Measurements from ENCODE around the gene TBC1D5. TPM values are rescaled to one million over a fixed set of nuclear protein-coding genes. Genes with fewer than 3 reads are reported as not detected.

Gene TBC1D5
- total RNA-seq, 4 donors from 2014 or later = 51.9 to 66.8 (median 60.1) TPM

GRCh38 chr3:17489139-17489538, 253.3 kb downstream of the TBC1D5 start:
- no peak overlapping the region for H3K4me3 ChIP-seq (ENCODE audit: low read depth, poor library complexity, severe bottlenecking)
- intact Hi-C loops (cut with DNase I; ENCODE audit: low total_unique reads) = no loop called here

GRCh38 chr3:17481116-17481515, 261.3 kb downstream of the TBC1D5 start:
- peak in 1 of 2 donors; percentile 62 for DNase-seq (ENCODE audit: low spot score in 2 of 2)
- intact Hi-C loops (cut with DNase I; ENCODE audit: low total_unique reads) = no loop called here

More at GRCh38 chr3:17489139-17489538, 253.3 kb downstream of the TBC1D5 start:
- DNase-seq (ENCODE audit: low spot score in 2 of 2) = no peak
- TF ChIP-seq CTCF (IDR thresholded peaks at IDR 0.05) (no peak), POLR2A (IDR thresholded peaks at IDR 0.05) (no peak)

GRCh38 chr3:17479681-17480405, 262.6 kb downstream of the TBC1D5 start:
- no peak for DNase-seq (ENCODE audit: low spot score in 2 of 2)
- TF ChIP-seq POLR2A (IDR thresholded peaks at IDR 0.05) = no peak
- no peak for TF ChIP-seq CTCF (IDR thresholded peaks at IDR 0.05)
- intact Hi-C loops (cut with DNase I; ENCODE audit: low total_unique reads) = no loop called here
- 98% methylated on average over 15 to 16 of the region's 16 CpGs for WGBS, 2 donors
- H3K4me3 ChIP-seq (ENCODE audit: low read depth, poor library complexity, severe bottlenecking) = no peak overlapping the region

More at GRCh38 chr3:17481116-17481515, 261.3 kb downstream of the TBC1D5 start:
- no peak overlapping the region for H3K4me3 ChIP-seq (ENCODE audit: low read depth, poor library complexity, severe bottlenecking)
- TF ChIP-seq POLR2A (IDR thresholded peaks at IDR 0.05) = no peak
- TF ChIP-seq CTCF (IDR thresholded peaks at IDR 0.05) = no peak
- 53 to 60% methylated on average over 4 to 6 of the region's 10 CpGs for WGBS, 2 donors

- 64 to 77% methylated on average over 2 of the region's 2 CpGs for WGBS, 2 donors
- no peak overlapping the region for H3K4me3 ChIP-seq (ENCODE audit: low read depth, poor library complexity, severe bottlenecking)
- TF ChIP-seq CTCF (IDR thresholded peaks at IDR 0.05) (no peak), POLR2A (IDR thresholded peaks at IDR 0.05) (no peak)
- intact Hi-C loops (cut with DNase I; ENCODE audit: low total_unique reads) = no loop called here
- DNase-seq (ENCODE audit: low spot score in 2 of 2) = no peak
These were observed 263.8 kb downstream of the TBC1D5 start for GRCh38 chr3:17478673-17479072.

GRCh38 chr3:17473761-17474160, 268.7 kb downstream of the TBC1D5 start:
- TF ChIP-seq CTCF (IDR thresholded peaks at IDR 0.05) (no peak), POLR2A (IDR thresholded peaks at IDR 0.05) (no peak)
- H3K4me3 ChIP-seq (ENCODE audit: low read depth, poor library complexity, severe bottlenecking) = no peak overlapping the region
- intact Hi-C loops (cut with DNase I; ENCODE audit: low total_unique reads) = no loop called here
- no peak for DNase-seq (ENCODE audit: low spot score in 2 of 2)

- WGBS, 2 donors = 72 to 81% methylated on average over 1 of the region's 1 CpG
- intact Hi-C loops (cut with DNase I; ENCODE audit: low total_unique reads) = loop anchor here (5.0 kb wide), 1 partner anchor 637 kb away; no protein-coding TSS in a partner anchor
- no peak for DNase-seq (ENCODE audit: low spot score in 2 of 2)
- TF ChIP-seq CTCF (IDR thresholded peaks at IDR 0.05) (no peak), POLR2A (IDR thresholded peaks at IDR 0.05) (no peak)
- no peak overlapping the region for H3K4me3 ChIP-seq (ENCODE audit: low read depth, poor library complexity, severe bottlenecking)
These were observed 272.5 kb downstream of the TBC1D5 start for GRCh38 chr3:17469954-17470353.
